SH-SY5Y (cell line): ENCODE data around the gene PDE4A.

Source experiments
- GATA2 ChIP-seq: IDR thresholded peaks from 2 replicates; pipeline ENCODE4 v1.6.1; 2011; ENCODE audit warnings: mild to moderate bottlenecking, low read depth, low read length
- GATA3 ChIP-seq: IDR thresholded peaks from 2 replicates; pipeline ENCODE4 v1.6.1; 2011; ENCODE audit warnings: low read depth, mild to moderate bottlenecking, low read length, moderate library complexity

DNA sequence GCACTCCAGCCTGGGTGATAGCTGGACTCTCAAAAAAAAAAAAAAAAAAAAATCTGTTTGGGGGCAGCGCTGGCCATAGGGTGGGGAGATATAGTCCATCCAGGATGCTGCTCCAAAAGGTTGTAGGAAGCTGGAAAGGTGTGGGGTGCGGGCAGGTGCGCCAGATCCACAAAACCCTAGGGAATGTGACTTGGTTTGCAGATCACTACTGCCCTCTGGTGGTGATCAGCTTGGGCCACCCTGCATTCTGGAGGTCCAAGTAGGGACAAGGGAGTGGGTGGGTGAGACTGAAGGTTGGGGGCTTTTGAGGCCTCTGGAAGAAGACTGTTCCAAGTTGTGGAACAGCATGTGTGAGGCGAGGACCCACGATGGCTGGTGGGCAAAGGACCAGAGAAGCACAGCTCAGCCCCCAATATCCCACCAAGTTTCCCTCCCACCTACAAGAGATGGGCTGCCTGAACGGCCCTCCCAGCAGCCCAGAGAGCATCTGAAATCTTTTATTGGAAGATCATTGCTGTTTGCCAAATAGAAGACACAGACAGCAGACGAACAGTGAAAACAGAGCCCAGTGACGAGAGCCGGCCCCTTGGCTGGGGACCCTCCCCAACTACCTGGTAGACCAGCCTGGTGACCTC is 29.6 kb upstream of the PDE4A start:
- no peak for TF ChIP-seq GATA2
- no peak for TF ChIP-seq GATA3
